ENCODE measurements around the gene SSBP3.

SSBP3 gene

DNA sequence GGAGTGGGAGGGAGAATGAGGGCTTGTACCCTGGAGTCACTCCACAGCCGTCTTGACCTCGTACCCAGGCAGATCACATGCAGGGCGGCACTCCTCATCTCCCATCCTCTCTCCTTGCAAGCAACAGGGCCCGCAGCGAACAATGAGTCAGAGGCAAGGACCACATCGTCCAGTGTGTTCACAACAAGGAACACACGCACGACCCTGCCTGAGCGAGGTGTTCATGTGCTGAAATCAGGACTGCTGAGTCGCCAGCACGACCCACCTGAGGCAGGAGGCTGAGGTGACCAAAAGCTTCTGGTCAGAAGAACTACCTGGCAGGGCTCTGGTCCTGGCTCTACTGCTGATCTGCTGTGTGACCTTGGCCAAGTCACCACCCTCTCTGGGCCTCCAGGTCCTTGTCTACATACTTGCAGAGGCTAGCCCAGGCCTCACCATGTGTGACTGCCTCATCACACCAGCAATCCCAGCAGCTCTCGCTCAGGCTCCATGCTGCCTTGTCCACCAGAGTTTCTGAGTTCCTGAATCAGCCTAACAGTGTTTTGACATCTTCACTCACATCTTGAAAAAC lies 78.0 kb downstream of the SSBP3 start:
- CTCF ChIA-PET, result interaction anchor here (0.6 kb wide), 1 partner anchor 161 kb away, joined by 4 read pairs; no protein-coding TSS in a partner anchor
- POLR2A ChIA-PET, result no interaction called here

DNA sequence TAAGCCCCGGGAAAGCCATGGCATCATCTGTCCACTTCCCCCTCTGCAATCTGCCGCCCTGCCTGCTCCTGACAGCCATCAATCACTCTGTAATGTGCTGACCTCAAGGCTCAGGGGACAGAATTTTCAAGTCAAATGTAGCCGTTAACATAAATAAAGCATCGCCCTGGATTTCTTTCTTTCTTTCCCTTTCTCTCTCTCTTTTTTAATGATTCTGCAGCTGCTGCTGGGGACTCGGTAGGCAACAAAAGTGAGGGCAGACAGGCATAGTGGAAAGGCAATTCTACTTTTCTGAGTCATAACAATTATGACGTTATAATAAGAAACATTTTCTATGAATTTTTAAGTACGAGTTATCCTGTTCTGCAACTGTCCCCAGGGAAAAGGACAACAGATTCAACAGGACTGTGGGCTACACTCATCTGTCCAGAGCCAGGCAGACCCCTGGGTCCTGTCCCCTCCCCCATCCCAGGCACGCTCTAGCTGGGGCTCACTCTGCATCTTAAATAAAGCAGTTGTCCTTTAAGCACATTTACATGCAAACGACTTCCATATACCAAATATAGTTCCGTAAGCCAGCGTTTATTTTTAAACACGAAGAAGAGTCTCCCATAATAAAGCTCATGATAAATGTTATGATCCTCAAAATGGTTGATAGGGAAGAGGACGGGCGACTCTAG lies 78.7 kb downstream of the SSBP3 start:
- CTCF ChIA-PET, result no interaction called here
- POLR2A ChIA-PET, result no interaction called here
- TF ChIP-seq L3MBTL2 (conservative IDR thresholded peaks at IDR 0.05), result no peak
- TF ChIP-seq, protein P1, sequence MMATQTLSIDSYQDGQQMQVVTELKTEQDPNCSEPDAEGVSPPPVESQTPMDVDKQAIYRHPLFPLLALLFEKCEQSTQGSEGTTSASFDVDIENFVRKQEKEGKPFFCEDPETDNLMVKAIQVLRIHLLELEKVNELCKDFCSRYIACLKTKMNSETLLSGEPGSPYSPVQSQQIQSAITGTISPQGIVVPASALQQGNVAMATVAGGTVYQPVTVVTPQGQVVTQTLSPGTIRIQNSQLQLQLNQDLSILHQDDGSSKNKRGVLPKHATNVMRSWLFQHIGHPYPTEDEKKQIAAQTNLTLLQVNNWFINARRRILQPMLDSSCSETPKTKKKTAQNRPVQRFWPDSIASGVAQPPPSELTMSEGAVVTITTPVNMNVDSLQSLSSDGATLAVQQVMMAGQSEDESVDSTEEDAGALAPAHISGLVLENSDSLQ (IDR thresholded peaks at IDR 0.05), result peak; percentile 97
- peak; percentile 67 for DNase-seq (ENCODE audit: extremely low spot score)

More for the DNA sequence above, 78.0 kb downstream of the SSBP3 start:
- no peak for TF ChIP-seq TARDBP (IDR thresholded peaks at IDR 0.05)
- DNase-seq (ENCODE audit: extremely low spot score), result no peak

DNA sequence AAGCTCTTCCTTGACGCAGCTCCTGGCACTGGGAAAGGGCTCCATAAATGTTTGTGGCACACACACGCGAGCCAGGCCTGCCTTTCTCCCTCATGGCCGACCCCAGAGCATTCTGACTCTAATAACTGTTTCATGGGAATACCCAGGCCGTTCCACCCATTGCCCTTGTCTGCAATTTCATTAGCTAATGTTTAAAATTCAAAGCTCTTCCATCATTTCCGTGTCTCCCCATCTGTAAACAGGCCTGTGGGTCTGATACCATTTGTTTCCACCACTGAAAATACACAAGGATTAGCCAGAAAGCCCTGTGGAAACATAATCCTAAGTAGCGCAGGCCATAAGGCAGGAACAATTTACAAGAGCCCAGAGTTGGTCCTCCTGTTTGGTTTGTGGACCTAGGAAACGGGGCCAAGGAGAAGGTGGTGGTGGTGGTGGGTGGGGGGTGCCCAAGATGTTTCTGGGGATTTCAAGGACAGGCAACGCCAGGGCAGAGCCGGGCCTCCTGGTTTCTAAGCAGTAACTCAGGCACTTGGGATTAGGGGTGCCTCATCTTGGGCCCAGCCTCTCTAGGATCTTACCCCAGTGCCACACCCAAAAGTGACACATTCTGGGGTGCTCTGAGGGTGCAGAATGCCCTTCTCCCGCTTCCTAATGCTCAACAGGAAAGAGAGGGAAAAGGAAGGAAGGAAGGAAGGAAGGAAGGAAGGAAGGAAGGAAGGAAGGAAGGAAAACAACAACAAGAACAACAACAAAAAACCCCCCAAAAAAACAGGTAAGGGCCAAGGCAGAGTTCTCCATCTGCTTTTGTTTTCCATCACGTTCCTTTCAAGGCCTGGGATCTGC lies 79.4 kb downstream of the SSBP3 start:
- POLR2A ChIA-PET, result interaction anchor here (1.7 kb wide), 2 partner anchors 8 to 79 kb away, joined by 5 read pairs; partner anchors contain the start of gene SSBP3
- DNase-seq (ENCODE audit: extremely low spot score), result no peak
- TF ChIP-seq FOXM1 (IDR thresholded peaks at IDR 0.05; ENCODE audit: borderline replicate concordance), result no peak
- TF ChIP-seq, protein P1 (IDR thresholded peaks at IDR 0.05), result no peak
- CTCF ChIA-PET, result interaction anchor here (1.0 to 1.1 kb wide), 2 partner anchors 15 to 39 kb away, joined by 3 read pairs; no protein-coding TSS in a partner anchor

DNA sequence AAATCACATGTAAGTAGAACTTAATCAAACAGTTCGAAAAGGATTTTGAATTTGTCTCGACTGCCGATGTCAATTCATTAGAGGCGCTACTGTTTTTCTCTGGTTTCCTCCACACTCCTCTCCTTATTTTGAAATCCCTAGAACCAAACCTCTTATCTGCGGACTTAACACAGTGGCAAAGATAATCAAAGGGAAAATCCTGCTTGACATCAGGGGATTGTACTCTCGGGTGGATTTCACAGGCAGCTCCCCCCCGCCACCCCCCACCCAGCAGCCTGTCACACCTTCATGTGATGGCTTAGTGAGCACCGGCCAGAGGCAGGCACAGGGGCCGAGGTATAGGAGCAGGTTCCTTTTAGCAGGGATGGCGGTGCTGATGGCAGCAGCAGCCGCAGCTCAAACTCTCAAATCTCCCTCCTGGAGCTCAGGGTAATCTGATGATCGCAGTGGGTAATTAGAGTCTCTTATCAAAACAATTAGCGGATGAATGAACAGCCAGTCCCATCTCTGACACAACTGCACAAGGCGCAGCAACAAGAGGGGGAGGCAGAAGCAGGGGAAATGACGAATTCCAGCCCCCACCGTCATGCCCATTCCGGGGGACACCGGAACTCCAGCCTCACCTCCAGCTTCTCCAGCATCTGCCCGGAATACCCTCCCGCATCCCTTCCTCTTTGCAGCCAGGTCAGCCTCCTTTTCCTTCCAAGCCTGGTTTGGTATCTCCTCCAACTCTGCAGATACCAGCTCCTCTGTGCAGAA lies 80.3 kb downstream of the SSBP3 start:
- ChIA-PET CTCF (interaction anchor here (0.6 to 1.1 kb wide), 3 partner anchors 14 to 161 kb away, joined by 3 to 4 read pairs (median 3); no protein-coding TSS in a partner anchor), POLR2A (interaction anchor here (1.7 kb wide), 2 partner anchors 9 to 80 kb away, joined by 5 read pairs; partner anchors contain the start of gene SSBP3)
- TF ChIP-seq NFRKB (IDR thresholded peaks at IDR 0.05), result no peak
- TF ChIP-seq LEF1 (IDR thresholded peaks at IDR 0.05; ENCODE audit: borderline replicate concordance), result no peak
- no peak for TF ChIP-seq FOXK2 (IDR thresholded peaks at IDR 0.05)
- no peak for TF ChIP-seq FOXM1 (IDR thresholded peaks at IDR 0.05; ENCODE audit: borderline replicate concordance)
- TF ChIP-seq SUZ12 (IDR thresholded peaks at IDR 0.05), result no peak
- no peak for TF ChIP-seq BHLHE40 (IDR thresholded peaks at IDR 0.05; ENCODE audit: borderline replicate concordance)
- TF ChIP-seq ARNT (IDR thresholded peaks at IDR 0.05), result no peak
- no peak for TF ChIP-seq L3MBTL2 (conservative IDR thresholded peaks at IDR 0.05)
- peak; percentile 57 for DNase-seq (ENCODE audit: extremely low spot score)

DNA sequence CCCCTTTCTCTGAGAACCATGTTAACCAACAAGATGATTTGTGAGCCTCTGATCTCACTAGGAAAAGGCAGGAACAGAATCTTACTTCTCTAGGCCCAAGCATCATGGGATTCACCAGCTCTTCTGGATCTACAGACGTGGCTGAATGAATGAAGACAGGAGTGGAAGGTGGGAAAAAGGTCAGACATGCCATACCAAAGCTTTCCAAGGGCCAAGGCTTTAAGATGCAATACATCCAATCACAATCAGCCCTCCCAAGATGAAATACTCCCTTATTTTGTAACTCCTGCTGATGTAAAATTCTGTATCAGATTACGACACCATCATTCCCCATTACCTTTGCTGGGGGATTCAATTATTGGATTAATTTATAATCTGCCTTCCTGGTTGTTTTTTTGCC lies 80.9 kb downstream of the SSBP3 start:
- TF ChIP-seq ZNF384 (IDR thresholded peaks at IDR 0.05) (no peak), CTBP1 (IDR thresholded peaks at IDR 0.05; ENCODE audit: borderline replicate concordance) (no peak), FOXM1 (IDR thresholded peaks at IDR 0.05; ENCODE audit: borderline replicate concordance) (no peak), SUZ12 (IDR thresholded peaks at IDR 0.05) (no peak), TARDBP (IDR thresholded peaks at IDR 0.05) (no peak), ARNT (IDR thresholded peaks at IDR 0.05) (no peak), SP1 (IDR thresholded peaks at IDR 0.05) (no peak), LEF1 (IDR thresholded peaks at IDR 0.05; ENCODE audit: borderline replicate concordance) (no peak), NFRKB (IDR thresholded peaks at IDR 0.05) (no peak), L3MBTL2 (conservative IDR thresholded peaks at IDR 0.05) (no peak), FOXA1 (IDR thresholded peaks at IDR 0.05) (no peak)
- CTCF ChIA-PET, result interaction anchor here (0.6 to 1.1 kb wide), 3 partner anchors 14 to 162 kb away, joined by 3 to 4 read pairs (median 3); no protein-coding TSS in a partner anchor
- POLR2A ChIA-PET, result interaction anchor here (1.7 kb wide), 2 partner anchors 10 to 81 kb away, joined by 5 read pairs; partner anchors contain the start of gene SSBP3
- no peak for DNase-seq (ENCODE audit: extremely low spot score)

DNA sequence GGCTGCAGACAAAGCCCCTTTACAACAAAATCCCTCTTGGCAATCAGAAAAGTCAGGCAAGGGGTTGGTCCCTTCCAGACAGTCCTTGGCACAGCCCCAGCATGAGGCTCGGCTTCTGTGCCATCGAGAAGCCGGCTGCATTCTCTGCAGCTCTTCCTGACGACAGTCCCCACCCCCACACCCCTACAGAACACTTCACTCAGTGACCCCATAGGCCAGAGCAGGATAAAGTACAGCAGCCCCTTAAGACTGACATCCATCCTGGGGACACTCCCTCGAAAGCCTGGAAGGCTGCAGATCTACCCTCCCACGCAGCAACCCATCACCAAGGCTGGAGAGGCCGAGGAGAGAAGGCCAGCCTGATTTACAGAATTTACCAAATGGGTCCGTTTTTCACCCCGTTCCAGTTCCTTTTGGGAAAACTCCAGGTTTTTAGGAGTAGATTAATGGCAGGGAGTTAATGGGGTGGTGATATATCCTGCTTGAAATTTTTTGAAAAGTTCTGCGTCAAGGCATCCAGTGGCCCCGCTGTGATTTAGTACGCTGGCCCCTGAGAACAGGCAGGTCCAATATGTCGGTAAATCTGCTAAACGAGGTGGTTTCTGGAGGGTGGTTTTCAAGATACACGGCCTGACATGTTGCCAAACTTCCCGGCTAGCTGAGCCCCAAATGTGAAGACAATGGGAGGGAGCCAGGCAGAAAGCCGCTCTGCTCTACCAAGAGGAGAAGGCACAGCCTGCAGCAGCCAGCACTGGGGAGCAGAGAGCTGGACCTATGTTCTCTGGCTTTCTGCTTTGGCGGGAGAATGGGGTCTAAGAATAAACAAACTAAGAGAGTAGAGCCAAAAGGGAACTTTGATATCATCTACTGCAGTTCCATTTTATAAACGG lies 81.7 kb downstream of the SSBP3 start:
- ChIA-PET CTCF (no interaction called here), POLR2A (interaction anchor here (1.7 kb wide), 2 partner anchors 10 to 82 kb away, joined by 5 read pairs; partner anchors contain the start of gene SSBP3)
- no peak for DNase-seq (ENCODE audit: extremely low spot score)
- TF ChIP-seq BHLHE40 (IDR thresholded peaks at IDR 0.05; ENCODE audit: borderline replicate concordance) (no peak), ELF4 (IDR thresholded peaks at IDR 0.05) (no peak), HDGF (IDR thresholded peaks at IDR 0.05; ENCODE audit: borderline replicate concordance) (no peak), FOXK2 (IDR thresholded peaks at IDR 0.05) (no peak), FOXA1 (IDR thresholded peaks at IDR 0.05) (no peak), NFRKB (IDR thresholded peaks at IDR 0.05) (no peak), FOXM1 (IDR thresholded peaks at IDR 0.05; ENCODE audit: borderline replicate concordance) (no peak), LEF1 (IDR thresholded peaks at IDR 0.05; ENCODE audit: borderline replicate concordance) (no peak), TARDBP (IDR thresholded peaks at IDR 0.05) (no peak), SUZ12 (IDR thresholded peaks at IDR 0.05) (no peak), SP1 (IDR thresholded peaks at IDR 0.05) (no peak)
- TF ChIP-seq, protein P1 (IDR thresholded peaks at IDR 0.05), result no peak

Measured in HEK293T (cell line).